ENCODE data around the gene IER5L. TPM values are rescaled to one million over a fixed set of nuclear protein-coding genes. Genes with fewer than 3 reads are reported as not detected.

IER5L gene
- 32.4 to 56.7 TPM (median 54.1 TPM) in 5 replicates for total RNA-seq (2022; extraction: Qiagen RNA extraction; ENCODE audit: low read depth)

GRCh38 chr9:129177791-129178567 is at the start of gene IER5L:
Gene IER5L, minus strand, starts transcription at chr9:129178261. Its CDS starts 209 bp downstream, at chr9:129178052.

Other genes with a start within 250 kb of the IER5L start
- gene DOLK, start 230.7 kb downstream of the IER5L start, total RNA-seq (2022; extraction: Qiagen RNA extraction; ENCODE audit: low read depth), result 33.4 to 41.3 TPM (median 36.7 TPM) in 5 replicates
- gene NUP188, start 230.6 kb downstream of the IER5L start, total RNA-seq (2022; extraction: Qiagen RNA extraction; ENCODE audit: low read depth), result 37.0 to 45.2 TPM (median 38.9 TPM) in 5 replicates
- 33.8 to 53.5 TPM (median 49.7 TPM) in 5 replicates for gene SH3GLB2, start 149.9 kb downstream of the IER5L start, total RNA-seq (2022; extraction: Qiagen RNA extraction; ENCODE audit: low read depth)
- 13.3 to 15.5 TPM (median 13.5 TPM) in 5 replicates for gene MIGA2, start 141.6 kb downstream of the IER5L start, total RNA-seq (2022; extraction: Qiagen RNA extraction; ENCODE audit: low read depth)
- 16.6 to 21.1 TPM (median 18.2 TPM) in 5 replicates for gene DOLPP1, start 97.2 kb downstream of the IER5L start, total RNA-seq (2022; extraction: Qiagen RNA extraction; ENCODE audit: low read depth)
- 23.0 to 31.3 TPM (median 28.3 TPM) in 5 replicates for gene CRAT, start 67.5 kb downstream of the IER5L start, total RNA-seq (2022; extraction: Qiagen RNA extraction; ENCODE audit: low read depth)
- gene PTPA, start 66.8 kb downstream of the IER5L start, total RNA-seq (2022; extraction: Qiagen RNA extraction; ENCODE audit: low read depth), result 112 to 138 TPM (median 134 TPM) in 5 replicates

Measured in A549 treated with GW870086 at 1 μM for 4 hours (cell line).